GM12865 (cell line): Measurements from ENCODE around the gene ATP1A2.

Experiments used
- DNase-seq: peaks from one replicate; pipeline ENCODE4 v3.0.0; 2010; ENCODE audit warnings: low read depth
- H3K4me3 ChIP-seq: 2 replicates; pipeline ENCODE4 v1.5.1; 2011; ENCODE audit warnings: mild to moderate bottlenecking, low read depth, low read length, control low read depth
- CTCF ChIP-seq: IDR thresholded peaks from 2 replicates; pipeline ENCODE4 v1.5.1; 2011; ENCODE audit warnings: low read length, control low read depth, low read depth, inconsistent platforms; ENCODE audit not compliant: insufficient read depth; ENCODE audit errors: missing control alignments

Gene ATP1A2

GRCh38 chr1:160163615-160164014, 48.1 kb downstream of the ATP1A2 start:
- no peak for DNase-seq
- H3K4me3 ChIP-seq: no peak overlapping the region
- no peak for TF ChIP-seq CTCF

GRCh38 chr1:160164121-160164520, 48.6 kb downstream of the ATP1A2 start:
- DNase-seq: no peak
- no peak for TF ChIP-seq CTCF
- H3K4me3 ChIP-seq: no peak overlapping the region

- H3K4me3 ChIP-seq: no peak overlapping the region
- no peak for DNase-seq
- no peak for TF ChIP-seq CTCF
Measured at GRCh38 chr1:160166166-160166868, 50.8 kb downstream of the ATP1A2 start.

- no peak overlapping the region for H3K4me3 ChIP-seq
- no peak for TF ChIP-seq CTCF
- DNase-seq: no peak
Measured at GRCh38 chr1:160167056-160167455, 51.5 kb downstream of the ATP1A2 start.

- no peak for TF ChIP-seq CTCF
- H3K4me3 ChIP-seq: no peak overlapping the region
- DNase-seq: no peak
Measured at GRCh38 chr1:160167580-160167979, 52.0 kb downstream of the ATP1A2 start.

GRCh38 chr1:160168016-160168415, 52.5 kb downstream of the ATP1A2 start:
- TF ChIP-seq CTCF: no peak
- DNase-seq: no peak

More at GRCh38 chr1:160168016-160168415, 52.5 kb downstream of the ATP1A2 start:
- no peak overlapping the region for H3K4me3 ChIP-seq
